SK-N-SH treated with all-trans-retinoic acid at 6 μM for 48 hours (cell line): ENCODE results near the gene AGAP5.

ENCODE experiments used
- ATAC-seq: fragments of 200-7000 bp; cut with Tn5 transposase; 3 replicates; pipeline ENCODE4 v1.9.1; 2020; ENCODE audit warnings: mild to moderate bottlenecking, moderate library complexity
- ARNTL ChIP-seq: fragments of 450-650 bp; formaldehyde crosslinking; IDR thresholded peaks from 2 replicates; pipeline ENCODE4 v1.5.0; 2020; ENCODE audit warnings: low read depth, mild to moderate bottlenecking, moderate library complexity, borderline replicate concordance
- BACH2 ChIP-seq: fragments of 250-450 bp; sonication (Bioruptor Pico); IDR thresholded peaks from 2 replicates; pipeline ENCODE4 v1.9.0; 2021; ENCODE audit warnings: mild to moderate bottlenecking, borderline replicate concordance
- CREB5 ChIP-seq: fragments of 250-450 bp; sonication (Bioruptor Pico); IDR thresholded peaks from 2 replicates; pipeline ENCODE4 v1.5.1; 2020; ENCODE audit warnings: low read depth, mild to moderate bottlenecking, moderate library complexity
- CSDC2 ChIP-seq: fragments of 250-450 bp; sonication (Bioruptor Pico); IDR thresholded peaks from 2 replicates; pipeline ENCODE4 v1.5.0; 2020; ENCODE audit warnings: mild to moderate bottlenecking, moderate library complexity
- CSRNP3 ChIP-seq: fragments of 250-450 bp; sonication (Bioruptor Pico); IDR thresholded peaks from 2 replicates; pipeline ENCODE4 v1.5.1; 2021; ENCODE audit warnings: mild to moderate bottlenecking, moderate library complexity
- ESRRG ChIP-seq: fragments of 250-450 bp; sonication (Bioruptor Pico); IDR thresholded peaks from 2 replicates; pipeline ENCODE4 v1.6.1; 2021; ENCODE audit warnings: mild to moderate bottlenecking
- GLIS3 ChIP-seq: fragments of 250-450 bp; sonication (Bioruptor Pico); IDR thresholded peaks from 2 replicates; pipeline ENCODE4 v1.5.0; 2020; ENCODE audit warnings: mild to moderate bottlenecking, moderate library complexity
- OSR1 ChIP-seq: fragments of 250-450 bp; sonication (Bioruptor Pico); IDR thresholded peaks from 2 replicates; pipeline ENCODE4 v1.8.0; 2022; ENCODE audit warnings: moderate library complexity, mild to moderate bottlenecking, inconsistent platforms
- POU6F1 ChIP-seq: fragments of 250-450 bp; sonication (Bioruptor Pico); IDR thresholded peaks from 2 replicates; pipeline ENCODE4 v1.8.0; 2021; ENCODE audit warnings: low read depth, mild to moderate bottlenecking, moderate library complexity, borderline replicate concordance
- PPARA ChIP-seq: fragments of 250-450 bp; sonication (Bioruptor Pico); IDR thresholded peaks from 2 replicates; pipeline ENCODE4 v1.5.0; 2020; ENCODE audit warnings: mild to moderate bottlenecking, borderline replicate concordance
- RARB ChIP-seq: fragments of 250-450 bp; sonication (Bioruptor Pico); IDR thresholded peaks from 2 replicates; pipeline ENCODE4 v1.8.0; 2021; ENCODE audit warnings: mild to moderate bottlenecking, moderate library complexity
- SNAI2 ChIP-seq: fragments of 250-450 bp; sonication (Bioruptor Pico); IDR thresholded peaks from 2 replicates; pipeline ENCODE4 v1.5.0; 2020; ENCODE audit warnings: mild to moderate bottlenecking, moderate library complexity
- TOX ChIP-seq: fragments of 250-450 bp; sonication (Bioruptor Pico); IDR thresholded peaks from 2 replicates; pipeline ENCODE4 v1.8.0; 2021; ENCODE audit warnings: mild to moderate bottlenecking, moderate library complexity, borderline replicate concordance
- TSHZ2 ChIP-seq: fragments of 250-450 bp; sonication (Bioruptor Pico); IDR thresholded peaks from 2 replicates; pipeline ENCODE4 v1.5.0; 2020; ENCODE audit warnings: mild to moderate bottlenecking, moderate library complexity
- ZC3H10 ChIP-seq: fragments of 250-450 bp; sonication (Bioruptor Pico); IDR thresholded peaks from 2 replicates; pipeline ENCODE4 v1.5.1; 2021; ENCODE audit warnings: mild to moderate bottlenecking, moderate library complexity
- ZFP30 ChIP-seq: fragments of 450-650 bp; formaldehyde crosslinking; IDR thresholded peaks from 2 replicates; pipeline ENCODE4 v1.5.0; 2022; ENCODE audit warnings: mild to moderate bottlenecking, moderate library complexity
- ZNF565 ChIP-seq: fragments of 450-650 bp; formaldehyde crosslinking; conservative IDR thresholded peaks from 2 replicates; pipeline ENCODE4 v1.5.0; 2020; ENCODE audit warnings: low read depth, mild to moderate bottlenecking, moderate library complexity
- ZNF70 ChIP-seq: fragments of 450-650 bp; formaldehyde crosslinking; IDR thresholded peaks from 2 replicates; pipeline ENCODE4 v1.5.0; 2020; ENCODE audit warnings: mild to moderate bottlenecking, moderate library complexity
- ZNF8 ChIP-seq: fragments of 450-650 bp; formaldehyde crosslinking; IDR thresholded peaks from 2 replicates; pipeline ENCODE4 v1.5.0; 2020; ENCODE audit warnings: mild to moderate bottlenecking, moderate library complexity

The AGAP5 gene

GRCh38 chr10:73655257-73655989, 42.5 kb downstream of the AGAP5 start:
- TF ChIP-seq CSRNP3 (CRISPR knock-in tag) (no peak), BACH2 (no peak), OSR1 (CRISPR knock-in tag) (no peak), ESRRG (CRISPR knock-in tag) (no peak), GLIS3 (CRISPR knock-in tag) (no peak), ZNF70 (no peak), SNAI2 (CRISPR knock-in tag) (no peak), CSDC2 (no peak), ZC3H10 (CRISPR knock-in tag) (no peak)
- no peak for ATAC-seq

GRCh38 chr10:73653701-73654100, 44.2 kb downstream of the AGAP5 start:
- peak; percentile 28; the same call in 1 of the 3 replicates for ATAC-seq

GRCh38 chr10:73653195-73653594, 44.7 kb downstream of the AGAP5 start:
- ATAC-seq, result no peak
- TF ChIP-seq TSHZ2 (CRISPR knock-in tag), result no peak
- TF ChIP-seq ESRRG (CRISPR knock-in tag), result no peak
- TF ChIP-seq ZNF70, result no peak
- TF ChIP-seq BACH2, result no peak
- TF ChIP-seq ZNF8 (CRISPR knock-in tag), result no peak
- no peak for TF ChIP-seq GLIS3 (CRISPR knock-in tag)
- TF ChIP-seq TOX, result no peak
- no peak for TF ChIP-seq CREB5
- TF ChIP-seq RARB (CRISPR knock-in tag), result no peak
- no peak for TF ChIP-seq OSR1 (CRISPR knock-in tag)
- TF ChIP-seq ZC3H10 (CRISPR knock-in tag), result no peak
- TF ChIP-seq CSDC2, result no peak

More at GRCh38 chr10:73653701-73654100, 44.2 kb downstream of the AGAP5 start:
- TF ChIP-seq CSDC2 (no peak), SNAI2 (CRISPR knock-in tag) (no peak), ZFP30 (CRISPR knock-in tag) (no peak), GLIS3 (CRISPR knock-in tag) (no peak), TSHZ2 (CRISPR knock-in tag) (no peak), OSR1 (CRISPR knock-in tag) (no peak), ZC3H10 (CRISPR knock-in tag) (no peak), POU6F1 (CRISPR knock-in tag) (no peak), ZNF8 (CRISPR knock-in tag) (no peak), ARNTL (no peak), TOX (no peak), CREB5 (no peak), RARB (CRISPR knock-in tag) (no peak), ZNF565 (no peak), PPARA (CRISPR knock-in tag) (no peak)
